ENCODE measurements around the gene PLEKHG5.

Gene PLEKHG5

GRCh38 chr1:6509220-6509918 lies 17.9 kb upstream of the PLEKHG5 start:
- peak; percentile 90 for DNase-seq (ENCODE audit: low read depth)
- no peak for TF ChIP-seq POLR2A (IDR thresholded peaks at IDR 0.05; ENCODE audit: extremely low read depth, insufficient read length)
- TF ChIP-seq CTCF (IDR thresholded peaks at IDR 0.05; ENCODE audit: low read depth, low read length) = no peak
- 0 out of 2 replicates have a peak, but pooled peaks have one; percentile 43 for TF ChIP-seq MYC (IDR thresholded peaks at IDR 0.05; ENCODE audit: low read depth, low read length)
- peak; percentile 55 for TF ChIP-seq MAX (IDR thresholded peaks at IDR 0.05; ENCODE audit: low read depth, low read length)
- H3K4me3 ChIP-seq (ENCODE audit: low read depth, low read length) = no peak overlapping the region

GRCh38 chr1:6508816-6509189 lies 17.3 kb upstream of the PLEKHG5 start:
- no peak for DNase-seq (ENCODE audit: low read depth)
- H3K4me3 ChIP-seq (ENCODE audit: low read depth, low read length) = no peak overlapping the region
- no peak for TF ChIP-seq MYC (IDR thresholded peaks at IDR 0.05; ENCODE audit: low read depth, low read length)
- no peak for TF ChIP-seq MAX (IDR thresholded peaks at IDR 0.05; ENCODE audit: low read depth, low read length)
- TF ChIP-seq CTCF (IDR thresholded peaks at IDR 0.05; ENCODE audit: low read depth, low read length) = no peak
- no peak for TF ChIP-seq POLR2A (IDR thresholded peaks at IDR 0.05; ENCODE audit: extremely low read depth, insufficient read length)

- no peak for TF ChIP-seq POLR2A (IDR thresholded peaks at IDR 0.05; ENCODE audit: extremely low read depth, insufficient read length)
- TF ChIP-seq MAX (IDR thresholded peaks at IDR 0.05; ENCODE audit: low read depth, low read length) = no peak
- no peak for TF ChIP-seq CTCF (IDR thresholded peaks at IDR 0.05; ENCODE audit: low read depth, low read length)
- no peak for TF ChIP-seq MYC (IDR thresholded peaks at IDR 0.05; ENCODE audit: low read depth, low read length)
- H3K4me3 ChIP-seq (ENCODE audit: low read depth, low read length) = no peak overlapping the region
- DNase-seq (ENCODE audit: low read depth) = peak; percentile 44
Observed at GRCh38 chr1:6508154-6508815, 16.8 kb upstream of the PLEKHG5 start.

GRCh38 chr1:6507461-6507911 lies 16.0 kb upstream of the PLEKHG5 start:
- H3K4me3 ChIP-seq (ENCODE audit: low read depth, low read length) = no peak overlapping the region
- DNase-seq (ENCODE audit: low read depth) = no peak
- TF ChIP-seq CTCF (IDR thresholded peaks at IDR 0.05; ENCODE audit: low read depth, low read length) (no peak), POLR2A (IDR thresholded peaks at IDR 0.05; ENCODE audit: extremely low read depth, insufficient read length) (no peak), MAX (IDR thresholded peaks at IDR 0.05; ENCODE audit: low read depth, low read length) (no peak), MYC (IDR thresholded peaks at IDR 0.05; ENCODE audit: low read depth, low read length) (no peak)

GRCh38 chr1:6507037-6507428 lies 15.6 kb upstream of the PLEKHG5 start:
- peak; percentile 86 for DNase-seq (ENCODE audit: low read depth)
- TF ChIP-seq CTCF (IDR thresholded peaks at IDR 0.05; ENCODE audit: low read depth, low read length) = no peak
- no peak for TF ChIP-seq MYC (IDR thresholded peaks at IDR 0.05; ENCODE audit: low read depth, low read length)
- no peak for TF ChIP-seq POLR2A (IDR thresholded peaks at IDR 0.05; ENCODE audit: extremely low read depth, insufficient read length)
- no peak for TF ChIP-seq MAX (IDR thresholded peaks at IDR 0.05; ENCODE audit: low read depth, low read length)
- no peak overlapping the region for H3K4me3 ChIP-seq (ENCODE audit: low read depth, low read length)

Data from NB4 (cell line).